ENCODE data around the gene ZNF500. TPM values are rescaled to one million over a fixed set of nuclear protein-coding genes. Genes with fewer than 3 reads are reported as not detected.

The ZNF500 gene
- total RNA-seq, 6 experiments from 2014 or later: 4.5 to 6.6 (median 5.8) TPM

- TF ChIP-seq POLR2A (IDR thresholded peaks at IDR 0.05) (no peak), CTCF (IDR thresholded peaks at IDR 0.05) (no peak)
- Histone ChIP-seq H3K27me3 (no peaks in the 10 kb centered on the region), H3K9me3 (no peaks in the 10 kb centered on the region), H3K4me3 (no peak overlapping the region), H3K4me1 (peaks cover 0 to 9% (median 4%) of the 10 kb centered on the region in 4 donors), H3K36me3 (no peaks in the 10 kb centered on the region), H3K27ac (no peak overlapping the region)
- WGBS (ENCODE audit: insufficient coverage, low coverage, low lambda C conversion rate, missing lambda C conversion rate): 66% methylated on average over 3 of the region's 3 CpGs
- DNase-seq (no peak), ATAC-seq (no peak)
- intact Hi-C loops (cut with DNase I): no loop called here
Measured at GRCh38 chr16:4771646-4772045, 4.7 kb upstream of the ZNF500 start.

- Histone ChIP-seq H3K4me3 (peak overlapping the region; percentile 97 to 99 (median 98)), H3K9me3 (no peaks in the 10 kb centered on the region), H3K27ac (peak overlapping the region in 1 of 3 donors; percentile 48), H3K27me3 (no peaks in the 10 kb centered on the region), H3K4me1 (peaks cover 0 to 18% (median 4%) of the 10 kb centered on the region in 4 donors), H3K36me3 (peaks cover 0 to under 1% (median 0%) of the 10 kb centered on the region in 4 donors)
- WGBS (ENCODE audit: insufficient coverage, low coverage, low lambda C conversion rate, missing lambda C conversion rate): 46% methylated on average over 7 of the region's 7 CpGs
- intact Hi-C loops (cut with DNase I): no loop called here
- DNase-seq (no peak), ATAC-seq (no peak)
- TF ChIP-seq CTCF (IDR thresholded peaks at IDR 0.05) (no peak), POLR2A (IDR thresholded peaks at IDR 0.05) (no peak)
Measured at GRCh38 chr16:4769306-4769638, 2.3 kb upstream of the ZNF500 start.

- 3% methylated on average over 32 of the region's 48 CpGs for whole genome bisulfite sequencing (ENCODE audit: insufficient coverage, low coverage, low lambda C conversion rate, missing lambda C conversion rate)
- H3K36me3 ChIP-seq: peaks cover 0 to 6% (median 0%) of the 10 kb centered on the region in 4 donors
- H3K27me3 ChIP-seq: no peaks in the 10 kb centered on the region
- peak overlapping the region; percentile 42 to 79 (median 77) for H3K27ac ChIP-seq
- peaks cover 0 to 18% (median 4%) of the 10 kb centered on the region in 4 donors for H3K4me1 ChIP-seq
- H3K4me3 ChIP-seq: peak overlapping the region; percentile 97 to 99 (median 98)
- DNase-seq (peak; percentile 95 to 99 (median 98)), ATAC-seq (peak; percentile 91 to 93 (median 91))
- TF ChIP-seq CTCF (IDR thresholded peaks at IDR 0.05) (no peak), POLR2A (IDR thresholded peaks at IDR 0.05) (peak; percentile 76)
- intact Hi-C loops (cut with DNase I): no loop called here
- H3K9me3 ChIP-seq: no peaks in the 10 kb centered on the region
Measured at GRCh38 chr16:4768549-4769305, 1.8 kb upstream of the ZNF500 start.

- H3K36me3 ChIP-seq: peaks cover 0 to 13% (median 3%) of the 10 kb centered on the region in 4 donors
- TF ChIP-seq POLR2A (IDR thresholded peaks at IDR 0.05): no peak
- no peak for TF ChIP-seq CTCF (IDR thresholded peaks at IDR 0.05)
- ATAC-seq: peak in 1 of 4 donors; percentile 3
- H3K4me3 ChIP-seq: peak overlapping the region; percentile 97 to 99 (median 98)
- peak overlapping the region; percentile 42 to 79 (median 77) for H3K27ac ChIP-seq
- peaks cover 0 to 18% (median 4%) of the 10 kb centered on the region in 4 donors for H3K4me1 ChIP-seq
- 43% methylated on average over 17 of the region's 17 CpGs for WGBS (ENCODE audit: insufficient coverage, low coverage, low lambda C conversion rate, missing lambda C conversion rate)
- no peak for DNase-seq
- intact Hi-C loops (cut with DNase I): no loop called here
- no peaks in the 10 kb centered on the region for H3K9me3 ChIP-seq
- H3K27me3 ChIP-seq: no peaks in the 10 kb centered on the region
Measured at GRCh38 chr16:4767872-4768548, 1.0 kb upstream of the ZNF500 start.

Measured in right lobe of liver (tissue), 6 donors.